Activated naive CD4-positive, alpha-beta T cell treated with anti-CD3 and anti-CD28 coated beads, Interleukin-2, amount 50 U/mL, for 24 hours (primary cell): ENCODE data around the gene PHLDA2.

Experiments
- H3K27ac Mint-ChIP-seq: one replicate; pipeline ENCODE4 v1.8.0; 2021; ENCODE audit warnings: mild to moderate bottlenecking, mixed read lengths
- H3K27me3 Mint-ChIP-seq: one replicate; pipeline ENCODE4 v1.8.0; 2021; ENCODE audit warnings: mixed read lengths
- H3K36me3 Mint-ChIP-seq: one replicate; pipeline ENCODE4 v1.8.0; 2021; ENCODE audit warnings: mixed read lengths
- H3K4me1 Mint-ChIP-seq: one replicate; pipeline ENCODE4 v1.8.0; 2021; ENCODE audit warnings: mixed read lengths
- H3K4me3 Mint-ChIP-seq: one replicate; pipeline ENCODE4 v1.8.0; 2021; ENCODE audit warnings: mild to moderate bottlenecking, mixed read lengths
- H3K9me3 Mint-ChIP-seq: one replicate; pipeline ENCODE4 v1.8.0; 2021; ENCODE audit warnings: mixed read lengths

PHLDA2 gene

DNA sequence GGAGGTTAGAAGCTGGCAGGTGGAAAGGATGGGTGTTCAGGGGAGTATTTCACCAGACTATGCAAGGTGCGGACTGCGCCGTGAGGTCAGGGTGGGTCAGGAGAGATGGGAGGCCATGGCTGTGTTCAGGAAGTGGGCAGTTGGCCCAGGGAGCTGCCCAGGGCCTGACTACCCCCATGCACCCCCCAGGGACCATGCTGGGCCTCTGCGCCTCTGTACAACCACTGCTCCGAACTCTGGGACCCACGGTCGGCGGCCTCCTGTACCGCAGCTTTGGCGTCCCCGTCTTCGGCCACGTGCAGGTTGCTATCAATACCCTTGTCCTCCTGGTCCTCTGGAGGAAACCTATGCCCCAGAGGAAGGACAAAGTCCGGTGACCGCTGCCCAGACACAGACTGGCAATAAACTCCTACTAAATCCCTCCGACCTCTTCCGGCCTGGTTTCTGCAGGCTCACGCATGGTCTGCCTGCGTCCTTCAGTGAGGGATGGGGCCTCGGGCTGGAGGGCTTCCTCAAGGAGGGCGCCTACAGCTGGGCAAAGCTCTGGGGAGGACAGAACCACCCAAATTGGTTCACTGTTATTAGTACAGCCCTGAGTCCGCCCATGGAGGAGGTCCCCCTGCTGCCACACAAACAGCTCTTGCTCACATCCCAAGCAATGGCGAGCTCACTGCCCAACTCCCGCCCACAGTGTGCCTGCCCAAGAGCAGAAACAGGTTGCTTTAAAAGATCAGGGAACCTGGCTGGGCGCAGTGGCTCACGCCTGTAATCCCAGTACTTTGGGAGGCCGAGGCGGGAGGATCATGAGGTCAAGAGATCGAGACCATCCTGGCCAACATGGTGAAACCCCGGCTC is 4.2 kb downstream of the PHLDA2 start:
- H3K36me3 Mint-ChIP-seq, result no peaks in the 10 kb centered on the region
- no peak overlapping the region for H3K4me3 Mint-ChIP-seq
- H3K4me1 Mint-ChIP-seq, result peaks cover 11% of the 10 kb centered on the region
- no peaks in the 10 kb centered on the region for H3K9me3 Mint-ChIP-seq
- peaks cover 5% of the 10 kb centered on the region for H3K27me3 Mint-ChIP-seq
- H3K27ac Mint-ChIP-seq, result no peak overlapping the region

DNA sequence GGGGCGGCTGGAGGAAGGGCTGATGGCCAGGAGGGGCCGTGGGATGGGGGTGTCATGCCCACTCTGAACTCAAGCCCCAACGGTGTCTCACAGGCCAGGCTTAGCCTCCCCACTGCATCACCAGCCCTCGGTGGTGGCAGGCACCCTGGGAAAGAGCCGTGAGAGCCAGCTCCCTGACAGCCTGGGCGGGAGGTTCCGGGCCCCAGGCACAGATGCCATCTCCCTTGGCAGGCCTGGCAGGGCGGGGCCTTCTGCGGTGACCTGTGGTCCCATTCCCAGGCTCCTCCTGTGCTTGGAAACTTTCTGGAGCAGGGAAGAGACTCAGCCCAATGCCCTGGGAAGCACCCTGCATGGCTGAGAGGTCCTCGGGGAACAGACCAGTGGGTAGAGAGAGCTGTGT is 4.8 kb downstream of the PHLDA2 start:
- peaks cover 11% of the 10 kb centered on the region for H3K4me1 Mint-ChIP-seq
- H3K9me3 Mint-ChIP-seq, result no peaks in the 10 kb centered on the region
- no peak overlapping the region for H3K4me3 Mint-ChIP-seq
- no peaks in the 10 kb centered on the region for H3K36me3 Mint-ChIP-seq
- no peak overlapping the region for H3K27ac Mint-ChIP-seq
- H3K27me3 Mint-ChIP-seq, result peaks cover 5% of the 10 kb centered on the region

DNA sequence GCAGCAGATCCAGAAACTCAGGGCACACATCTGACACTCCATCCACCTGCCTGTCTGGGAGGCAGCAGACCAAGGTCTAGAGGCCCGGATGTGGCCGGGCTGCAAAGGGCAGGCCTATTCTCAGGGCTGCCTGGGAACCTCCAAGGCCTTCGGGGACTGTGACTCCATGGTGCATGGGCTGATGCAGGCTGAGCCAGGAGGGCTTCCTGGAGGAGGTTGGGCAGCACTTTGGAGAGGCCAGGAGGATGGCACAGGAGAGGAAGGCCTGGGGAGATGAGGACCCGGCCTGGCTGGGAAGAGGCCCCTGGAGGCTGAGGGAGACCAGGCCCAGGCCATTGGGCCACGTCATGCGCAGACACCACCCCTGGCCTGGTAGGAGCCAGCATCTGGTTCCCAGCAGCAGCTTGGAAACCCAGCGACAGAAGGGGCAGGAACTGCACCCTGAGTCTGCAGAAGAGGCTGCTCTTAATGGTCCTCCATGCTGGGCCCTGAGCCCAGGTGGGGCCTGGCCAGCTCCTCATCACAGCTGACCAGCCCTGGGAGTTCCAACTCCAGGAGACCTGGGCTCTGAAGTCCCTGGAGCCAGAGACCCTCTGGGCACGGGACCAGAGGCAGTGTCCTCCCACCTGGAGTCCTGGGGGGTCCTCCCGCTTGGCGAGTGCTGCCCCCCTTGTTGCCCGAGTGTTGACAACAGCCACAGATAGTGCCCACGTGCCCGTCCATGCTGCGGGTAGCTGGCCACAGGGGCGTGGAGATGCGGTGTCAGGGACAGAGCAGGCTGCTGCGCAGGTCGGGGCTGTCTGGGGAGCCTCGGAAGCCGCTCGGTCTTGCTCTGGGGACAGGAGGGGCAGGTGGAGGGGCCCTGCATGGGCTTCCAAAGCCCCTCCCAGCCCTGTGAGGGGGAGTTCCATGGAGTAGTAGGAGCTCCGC is 5.5 kb downstream of the PHLDA2 start:
- Mint-ChIP-seq H3K4me3 (no peak overlapping the region), H3K36me3 (no peaks in the 10 kb centered on the region), H3K27ac (no peak overlapping the region), H3K4me1 (peaks cover 7% of the 10 kb centered on the region), H3K27me3 (peaks cover 4% of the 10 kb centered on the region), H3K9me3 (no peaks in the 10 kb centered on the region)

DNA sequence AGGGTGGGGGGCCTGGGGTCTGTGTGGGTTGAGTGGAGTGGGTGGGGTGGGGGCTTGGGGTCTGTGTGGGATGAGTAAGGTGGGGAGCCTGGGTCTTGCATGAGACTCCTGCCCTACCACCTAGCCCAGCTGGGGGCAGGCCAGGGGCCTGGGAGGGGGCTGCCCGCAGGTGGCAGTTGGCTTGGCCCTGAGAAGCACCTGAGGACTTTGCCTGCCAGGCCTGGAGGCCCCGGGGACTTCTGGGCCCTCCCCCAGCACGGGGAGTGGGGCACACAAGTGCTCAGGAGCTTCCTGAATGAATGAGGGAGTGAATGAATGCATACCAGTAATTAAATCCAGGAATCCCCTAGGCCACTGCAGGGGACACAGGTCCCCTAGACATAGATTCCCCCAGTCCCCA is 6.6 kb downstream of the PHLDA2 start:
- H3K27ac Mint-ChIP-seq, result no peak overlapping the region
- no peaks in the 10 kb centered on the region for H3K36me3 Mint-ChIP-seq
- H3K4me3 Mint-ChIP-seq, result no peak overlapping the region
- no peaks in the 10 kb centered on the region for H3K9me3 Mint-ChIP-seq
- no peaks in the 10 kb centered on the region for H3K27me3 Mint-ChIP-seq
- H3K4me1 Mint-ChIP-seq, result no peaks in the 10 kb centered on the region

DNA sequence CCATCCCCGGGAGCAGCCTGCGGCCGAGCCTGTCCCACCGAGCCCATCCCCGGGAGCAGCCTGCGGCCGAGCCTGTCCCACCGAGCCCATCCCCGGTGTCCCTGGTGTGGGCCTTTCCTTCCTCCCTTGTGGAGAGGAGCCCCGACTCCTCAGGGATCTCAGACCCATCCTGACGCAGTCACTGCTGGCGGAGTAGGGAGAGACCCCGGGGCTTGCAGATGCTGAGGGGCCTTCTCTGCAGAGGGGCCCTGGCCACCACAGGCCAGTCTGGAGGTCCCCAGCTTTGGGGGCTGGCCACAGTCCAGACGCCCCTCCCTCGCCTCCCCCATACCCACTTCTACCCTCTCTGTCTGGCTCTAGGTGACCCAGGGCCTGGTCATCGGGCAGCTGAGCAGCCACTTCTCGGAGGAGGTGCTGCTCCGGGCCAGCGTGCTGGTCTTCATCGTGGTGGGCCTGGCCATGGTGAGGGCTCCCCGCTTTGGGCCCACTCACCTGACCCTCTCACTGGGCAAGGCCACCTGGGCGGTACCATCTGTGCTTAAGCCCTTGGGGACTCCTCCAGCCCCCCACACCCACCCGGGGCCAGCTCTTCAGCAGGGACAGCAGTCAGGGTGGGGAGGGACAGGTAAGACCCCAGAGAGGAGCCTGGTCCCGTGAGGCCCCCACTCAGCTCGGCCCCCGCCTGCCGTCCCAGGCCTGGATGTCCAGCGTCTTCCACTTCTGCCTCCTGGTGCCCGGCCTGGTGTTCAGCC is 7.3 kb downstream of the PHLDA2 start:
- H3K9me3 Mint-ChIP-seq, result no peaks in the 10 kb centered on the region
- H3K4me3 Mint-ChIP-seq, result no peak overlapping the region

DNA sequence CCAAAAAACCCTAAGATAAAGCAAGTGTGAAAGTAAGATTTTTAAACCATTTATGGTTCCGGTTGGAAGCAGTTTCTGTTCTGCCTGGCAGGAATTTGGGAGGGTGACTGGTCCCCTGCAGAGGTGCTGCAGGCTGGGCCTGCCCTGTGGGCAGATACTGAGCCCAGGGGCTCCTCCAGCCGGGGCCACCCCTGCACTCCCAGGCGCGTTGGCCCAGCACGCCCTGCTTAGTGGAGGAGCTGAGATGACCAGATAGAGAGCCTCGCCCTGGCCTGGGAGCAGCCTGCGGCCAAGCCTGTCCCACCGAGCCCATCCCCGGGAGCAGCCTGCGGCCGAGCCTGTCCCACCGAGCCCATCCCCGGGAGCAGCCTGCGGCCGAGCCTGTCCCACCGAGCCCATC is 8.0 kb downstream of the PHLDA2 start:
- H3K4me3 Mint-ChIP-seq, result no peak overlapping the region
- H3K27ac Mint-ChIP-seq, result no peak overlapping the region
- H3K36me3 Mint-ChIP-seq, result no peaks in the 10 kb centered on the region
- no peaks in the 10 kb centered on the region for H3K27me3 Mint-ChIP-seq
- no peaks in the 10 kb centered on the region for H3K9me3 Mint-ChIP-seq
- no peaks in the 10 kb centered on the region for H3K4me1 Mint-ChIP-seq

More for the DNA sequence above, 7.3 kb downstream of the PHLDA2 start:
- no peak overlapping the region for H3K27ac Mint-ChIP-seq
- H3K4me1 Mint-ChIP-seq, result no peaks in the 10 kb centered on the region
- no peaks in the 10 kb centered on the region for H3K36me3 Mint-ChIP-seq
- H3K27me3 Mint-ChIP-seq, result no peaks in the 10 kb centered on the region

DNA sequence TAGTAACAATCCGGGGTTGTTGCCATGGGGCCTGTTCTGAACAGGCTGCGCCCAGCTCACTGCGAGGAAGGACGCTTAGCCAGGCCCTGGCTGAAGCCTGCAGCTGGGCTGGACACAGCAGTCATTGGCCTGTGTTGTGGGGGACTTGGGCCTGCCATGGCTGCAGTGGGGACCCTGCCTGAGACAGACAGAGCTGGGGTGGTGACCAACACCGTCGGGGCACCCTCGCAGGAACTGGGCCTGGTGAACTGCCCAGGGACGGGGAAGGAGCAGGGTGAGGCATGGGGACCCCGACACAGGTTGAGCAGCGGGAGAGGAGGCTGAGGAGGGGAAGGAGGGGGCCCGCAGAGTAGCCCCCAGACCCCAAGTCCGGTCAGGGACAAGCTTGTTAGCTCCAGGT is 8.9 kb downstream of the PHLDA2 start:
- no peak overlapping the region for H3K4me3 Mint-ChIP-seq
- no peak overlapping the region for H3K27ac Mint-ChIP-seq
- H3K27me3 Mint-ChIP-seq, result no peaks in the 10 kb centered on the region

DNA sequence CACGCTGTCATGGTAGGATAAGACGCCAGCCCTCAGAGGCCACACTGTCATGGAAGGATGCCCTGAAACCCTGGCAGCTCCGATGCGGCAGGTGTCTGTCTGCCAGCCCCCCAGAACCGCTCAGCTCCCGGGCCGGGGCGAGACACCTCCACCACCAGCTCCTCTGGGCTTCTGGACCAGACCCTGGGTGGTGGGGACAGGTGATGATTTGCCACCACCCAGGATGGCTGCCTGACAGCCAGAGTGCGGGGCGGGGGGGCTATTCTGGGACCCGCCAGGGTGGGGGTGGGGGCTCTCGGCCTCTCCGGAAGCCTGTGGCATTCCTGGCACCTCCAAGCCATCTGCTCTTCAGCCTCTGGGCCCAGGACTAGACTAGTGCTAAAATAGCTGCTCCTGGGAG is 9.4 kb downstream of the PHLDA2 start:
- Mint-ChIP-seq H3K4me1 (no peaks in the 10 kb centered on the region), H3K27ac (no peak overlapping the region), H3K27me3 (no peaks in the 10 kb centered on the region), H3K4me3 (no peak overlapping the region), H3K9me3 (no peaks in the 10 kb centered on the region), H3K36me3 (no peaks in the 10 kb centered on the region)

More for the DNA sequence above, 8.9 kb downstream of the PHLDA2 start:
- Mint-ChIP-seq H3K4me1 (no peaks in the 10 kb centered on the region), H3K36me3 (no peaks in the 10 kb centered on the region), H3K9me3 (no peaks in the 10 kb centered on the region)

DNA sequence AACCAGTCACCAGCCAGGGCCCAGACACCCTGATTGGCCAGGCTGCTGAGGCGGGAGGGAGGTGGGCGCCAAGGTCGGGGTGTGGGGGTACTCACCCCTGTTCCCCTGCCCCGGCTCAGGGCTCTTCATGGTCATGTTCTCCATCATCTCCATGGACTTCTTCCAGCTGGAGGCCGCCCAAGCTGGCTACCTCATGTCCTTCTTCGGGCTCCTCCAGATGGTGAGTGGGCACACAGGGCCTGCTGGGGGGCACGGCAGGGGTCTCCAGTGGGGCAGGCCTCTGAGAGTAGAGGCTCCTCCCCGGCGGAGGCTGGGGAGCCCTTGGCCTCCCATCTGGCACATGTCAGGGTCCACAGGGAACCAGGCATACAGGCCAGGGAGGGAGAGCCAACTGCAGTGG is 10.0 kb downstream of the PHLDA2 start:
- Mint-ChIP-seq H3K27ac (no peak overlapping the region), H3K36me3 (no peaks in the 10 kb centered on the region), H3K4me1 (no peaks in the 10 kb centered on the region), H3K9me3 (no peaks in the 10 kb centered on the region), H3K4me3 (no peak overlapping the region), H3K27me3 (no peaks in the 10 kb centered on the region)

DNA sequence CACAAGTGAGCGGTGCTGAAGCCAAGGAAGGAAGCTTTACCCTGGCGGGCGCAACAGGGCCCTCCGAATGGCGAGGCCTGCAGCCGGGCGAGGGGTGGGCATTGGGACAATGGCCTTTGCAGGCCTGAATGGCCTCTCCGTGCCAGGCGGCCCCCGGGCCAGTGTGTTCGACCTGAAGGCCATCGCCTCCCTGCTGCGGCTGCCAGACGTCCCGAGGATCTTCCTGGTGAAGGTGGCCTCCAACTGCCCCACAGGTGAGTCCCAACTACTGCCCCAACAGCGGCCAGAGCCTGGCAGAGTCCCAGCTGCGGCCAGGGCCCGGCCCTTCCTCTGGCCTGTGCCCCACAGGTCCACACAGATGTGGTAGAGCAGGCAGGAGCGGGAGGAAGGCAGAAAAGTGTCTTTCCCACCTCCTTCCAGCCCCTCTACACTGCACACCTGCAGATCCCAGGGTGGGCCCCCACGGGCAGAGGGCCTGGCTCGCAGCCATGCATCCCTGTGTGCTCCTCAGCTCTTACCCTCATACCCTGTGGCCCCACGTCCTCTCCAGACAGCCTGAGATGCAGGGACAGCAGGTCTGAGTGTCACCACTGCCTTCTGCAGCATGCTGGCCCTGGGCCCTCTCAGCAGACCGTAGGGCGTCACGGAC is 11.3 kb downstream of the PHLDA2 start:
- Mint-ChIP-seq H3K27ac (no peak overlapping the region), H3K27me3 (no peaks in the 10 kb centered on the region), H3K4me1 (peaks cover 10% of the 10 kb centered on the region), H3K4me3 (no peak overlapping the region), H3K36me3 (no peaks in the 10 kb centered on the region), H3K9me3 (no peaks in the 10 kb centered on the region)

DNA sequence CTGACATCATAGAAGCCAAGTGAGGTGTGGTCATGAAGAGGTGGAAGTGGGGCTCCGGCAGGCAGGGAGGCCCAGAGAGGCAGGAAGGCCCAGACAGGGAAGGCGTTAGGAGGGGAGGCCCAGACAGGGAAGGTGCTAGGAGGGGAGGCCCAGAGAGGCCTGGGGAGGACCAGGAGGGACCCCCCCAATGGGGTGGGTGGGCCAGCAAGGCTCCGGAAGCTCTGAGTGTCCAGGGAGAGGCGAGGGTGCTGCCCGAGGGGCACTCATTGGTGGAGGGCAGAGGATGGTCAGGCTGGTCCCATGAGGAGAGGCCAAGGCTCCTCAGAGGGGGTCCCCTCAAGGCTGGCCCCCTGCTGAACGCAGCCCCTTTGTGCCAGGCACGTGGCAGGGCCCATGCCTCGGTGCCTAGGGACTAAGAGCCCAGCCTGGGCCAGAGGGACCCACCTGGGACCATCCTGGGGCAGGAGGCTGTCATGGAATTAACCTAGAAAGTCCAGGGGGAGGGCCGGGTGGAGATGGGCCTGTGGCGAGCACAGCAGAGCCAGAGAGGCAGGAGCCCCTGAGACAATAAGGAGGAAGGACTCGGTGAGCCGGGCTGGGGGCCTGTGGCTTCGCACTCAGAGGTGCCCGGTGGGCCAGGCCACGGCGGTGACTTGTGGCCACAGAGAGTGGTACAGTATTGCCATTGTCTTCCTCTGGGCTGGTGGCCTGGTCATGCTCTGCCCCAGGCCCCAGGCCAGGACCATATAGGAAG is 12.2 kb downstream of the PHLDA2 start:
- Mint-ChIP-seq H3K27ac (no peak overlapping the region), H3K4me3 (no peak overlapping the region), H3K27me3 (no peaks in the 10 kb centered on the region), H3K4me1 (peaks cover 10% of the 10 kb centered on the region), H3K9me3 (no peaks in the 10 kb centered on the region), H3K36me3 (no peaks in the 10 kb centered on the region)

DNA sequence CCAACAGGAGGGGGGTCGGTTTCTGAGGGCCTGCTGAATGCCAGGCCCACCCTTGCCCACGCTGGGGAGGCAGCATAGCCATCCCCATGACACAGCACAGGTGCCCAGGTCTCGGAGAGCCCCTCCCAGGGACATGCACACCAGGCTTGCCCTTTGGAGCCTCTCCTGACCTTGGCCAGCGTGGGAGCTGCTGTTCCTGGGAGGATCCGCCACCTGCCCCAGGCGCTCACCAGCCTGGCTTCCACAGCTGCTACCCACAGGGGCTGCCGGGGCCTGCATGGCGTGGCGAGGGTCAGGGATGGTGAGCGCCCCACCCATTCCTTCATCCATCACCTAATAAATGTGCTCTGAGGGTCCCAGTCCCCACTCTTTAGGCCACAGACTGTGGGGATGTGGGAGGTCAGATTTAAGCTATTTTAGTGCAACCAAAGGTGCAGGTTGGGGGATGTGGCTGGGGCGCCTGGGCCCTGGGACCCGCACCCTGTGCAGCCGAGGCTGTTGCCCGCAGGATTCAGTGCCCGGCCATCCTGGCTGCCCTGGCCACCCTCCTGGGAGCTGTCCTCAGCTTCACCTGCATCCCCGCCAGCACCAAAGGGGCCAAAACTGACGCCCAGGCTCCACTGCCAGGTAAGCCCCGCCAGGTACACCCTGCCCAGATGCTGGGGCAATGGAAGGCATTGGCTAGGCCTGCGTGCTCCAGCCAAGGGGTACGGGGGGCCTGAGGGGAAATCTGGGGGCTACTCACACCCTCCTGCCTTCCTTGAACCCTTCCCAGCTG is 12.9 kb downstream of the PHLDA2 start:
- peaks cover 10% of the 10 kb centered on the region for H3K4me1 Mint-ChIP-seq
- H3K9me3 Mint-ChIP-seq, result no peaks in the 10 kb centered on the region
- no peak overlapping the region for H3K4me3 Mint-ChIP-seq
- H3K27ac Mint-ChIP-seq, result no peak overlapping the region
- no peaks in the 10 kb centered on the region for H3K27me3 Mint-ChIP-seq
- H3K36me3 Mint-ChIP-seq, result no peaks in the 10 kb centered on the region

DNA sequence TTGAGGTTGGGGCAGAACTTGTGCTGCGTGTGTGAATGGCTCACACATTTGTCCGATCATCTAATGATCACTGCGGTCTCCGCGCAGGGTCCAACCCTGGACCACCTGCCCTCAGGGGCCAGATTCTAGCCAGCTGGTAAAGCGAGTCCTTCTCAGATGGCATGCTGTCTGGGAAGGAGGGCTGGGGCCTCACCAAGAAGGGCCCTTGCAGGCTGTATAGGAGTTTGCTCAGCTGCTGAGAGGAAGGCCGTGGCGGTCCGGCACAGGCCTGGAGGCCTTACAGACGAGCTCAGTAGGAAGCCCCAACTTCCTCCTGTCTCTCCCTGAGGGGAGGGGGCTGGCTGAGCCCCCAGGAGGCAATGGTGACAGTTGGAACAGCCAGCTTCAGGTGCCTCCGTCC is 13.7 kb downstream of the PHLDA2 start:
- H3K27ac Mint-ChIP-seq, result no peak overlapping the region

More for the DNA sequence above, 13.7 kb downstream of the PHLDA2 start:
- no peaks in the 10 kb centered on the region for H3K36me3 Mint-ChIP-seq
- H3K4me1 Mint-ChIP-seq, result peaks cover 10% of the 10 kb centered on the region
- H3K27me3 Mint-ChIP-seq, result no peaks in the 10 kb centered on the region
- H3K9me3 Mint-ChIP-seq, result no peaks in the 10 kb centered on the region
- no peak overlapping the region for H3K4me3 Mint-ChIP-seq
